Measurements from ENCODE around the gene CHRNB1.

Gene CHRNB1

DNA sequence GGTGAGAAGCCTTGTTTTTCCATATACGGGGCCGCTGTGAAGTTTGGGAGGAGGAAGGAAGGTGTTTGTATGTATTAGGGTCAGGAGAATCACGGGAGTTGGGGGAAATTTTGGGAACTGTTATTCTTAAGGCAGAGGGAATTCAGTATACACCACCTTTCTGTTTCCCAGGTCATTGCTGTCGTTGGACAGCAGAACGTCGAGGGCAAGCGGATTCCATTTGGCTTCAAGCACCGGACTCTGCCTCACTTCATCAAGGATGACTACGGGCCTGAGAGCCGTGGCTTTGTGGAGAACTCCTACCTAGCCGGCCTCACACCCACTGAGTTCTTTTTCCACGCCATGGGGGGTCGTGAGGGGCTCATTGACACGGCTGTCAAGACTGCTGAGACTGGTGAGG lies 56.9 kb downstream of the CHRNB1 start:
- peaks cover 37% of the 10 kb centered on the region; the same call in 1 of the 2 replicates for H3K79me2 ChIP-seq (ENCODE audit: insufficient read depth, low read length)
- TF ChIP-seq EZH2phosphoT487 (IDR thresholded peaks at IDR 0.05; ENCODE audit: borderline replicate concordance), result no peak
- TF ChIP-seq, protein P1, sequence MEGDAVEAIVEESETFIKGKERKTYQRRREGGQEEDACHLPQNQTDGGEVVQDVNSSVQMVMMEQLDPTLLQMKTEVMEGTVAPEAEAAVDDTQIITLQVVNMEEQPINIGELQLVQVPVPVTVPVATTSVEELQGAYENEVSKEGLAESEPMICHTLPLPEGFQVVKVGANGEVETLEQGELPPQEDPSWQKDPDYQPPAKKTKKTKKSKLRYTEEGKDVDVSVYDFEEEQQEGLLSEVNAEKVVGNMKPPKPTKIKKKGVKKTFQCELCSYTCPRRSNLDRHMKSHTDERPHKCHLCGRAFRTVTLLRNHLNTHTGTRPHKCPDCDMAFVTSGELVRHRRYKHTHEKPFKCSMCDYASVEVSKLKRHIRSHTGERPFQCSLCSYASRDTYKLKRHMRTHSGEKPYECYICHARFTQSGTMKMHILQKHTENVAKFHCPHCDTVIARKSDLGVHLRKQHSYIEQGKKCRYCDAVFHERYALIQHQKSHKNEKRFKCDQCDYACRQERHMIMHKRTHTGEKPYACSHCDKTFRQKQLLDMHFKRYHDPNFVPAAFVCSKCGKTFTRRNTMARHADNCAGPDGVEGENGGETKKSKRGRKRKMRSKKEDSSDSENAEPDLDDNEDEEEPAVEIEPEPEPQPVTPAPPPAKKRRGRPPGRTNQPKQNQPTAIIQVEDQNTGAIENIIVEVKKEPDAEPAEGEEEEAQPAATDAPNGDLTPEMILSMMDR (conservative IDR thresholded peaks at IDR 0.05; ENCODE audit: low read length), result no peak
- no peaks in the 10 kb centered on the region for H3K9me3 ChIP-seq (ENCODE audit: insufficient read depth, low read depth, low read length)
- H3K4me3 ChIP-seq (ENCODE audit: low read length, poor library complexity, severe bottlenecking), result no peak overlapping the region
- no peak overlapping the region for H3K9ac ChIP-seq (ENCODE audit: low read depth, low read length, poor library complexity, severe bottlenecking)
- no peaks in the 10 kb centered on the region for H3K27me3 ChIP-seq (ENCODE audit: insufficient read depth, low read length, poor library complexity, severe bottlenecking)
- peaks cover 58% of the 10 kb centered on the region for H4K20me1 ChIP-seq (ENCODE audit: insufficient read depth, low read length, poor library complexity, severe bottlenecking)
- H3F3A ChIP-seq (ENCODE audit: low read depth), result no peaks in the 10 kb centered on the region
- H3K4me1 ChIP-seq (ENCODE audit: insufficient read depth, low read length, poor library complexity, severe bottlenecking), result no peaks in the 10 kb centered on the region
- no peak overlapping the region for H3K4me2 ChIP-seq (ENCODE audit: low read depth, low read length, poor library complexity, severe bottlenecking)
- H3K9me2 ChIP-seq (replicated peaks; ENCODE audit: low read depth, low read length), result no peaks in the 10 kb centered on the region
- H2AFZ ChIP-seq (ENCODE audit: low read length), result no peak overlapping the region
- H3K36me3 ChIP-seq (ENCODE audit: insufficient read depth, low read length), result peaks cover 96% of the 10 kb centered on the region

DNA sequence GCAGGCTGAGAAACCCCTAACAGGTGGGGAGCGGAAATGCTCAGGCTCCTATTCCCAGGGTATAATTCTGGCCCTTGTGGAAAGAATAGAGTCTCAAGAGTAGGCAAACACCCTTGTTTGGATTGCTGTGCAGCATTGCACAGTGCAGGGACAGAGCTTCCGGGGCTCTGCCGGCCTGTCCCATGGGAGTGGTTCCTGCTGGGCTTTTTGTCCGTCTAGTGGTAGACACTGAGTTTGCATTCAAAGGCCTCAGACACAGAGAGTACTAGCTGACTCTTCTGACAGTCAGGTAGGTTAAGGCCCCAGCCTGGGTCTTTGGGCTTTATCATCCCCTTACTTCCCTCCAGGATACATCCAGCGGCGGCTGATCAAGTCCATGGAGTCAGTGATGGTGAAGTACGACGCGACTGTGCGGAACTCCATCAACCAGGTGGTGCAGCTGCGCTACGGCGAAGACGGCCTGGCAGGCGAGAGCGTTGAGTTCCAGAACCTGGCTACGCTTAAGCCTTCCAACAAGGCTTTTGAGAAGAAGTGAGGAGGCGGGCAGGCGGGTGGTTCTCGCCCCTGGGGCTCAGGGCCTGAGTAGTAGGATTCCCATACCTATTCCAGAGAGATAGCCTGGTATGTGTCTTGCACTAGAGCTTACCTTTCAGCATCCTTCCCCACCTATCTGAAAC lies 57.4 kb downstream of the CHRNB1 start:
- Histone ChIP-seq H3K4me1 (ENCODE audit: insufficient read depth, low read length, poor library complexity, severe bottlenecking) (no peaks in the 10 kb centered on the region), H4K20me1 (ENCODE audit: insufficient read depth, low read length, poor library complexity, severe bottlenecking) (peaks cover 56% of the 10 kb centered on the region), H3F3A (ENCODE audit: low read depth) (no peaks in the 10 kb centered on the region), H3K36me3 (ENCODE audit: insufficient read depth, low read length) (peaks cover 96% of the 10 kb centered on the region), H3K27me3 (ENCODE audit: insufficient read depth, low read length, poor library complexity, severe bottlenecking) (no peaks in the 10 kb centered on the region), H3K4me2 (ENCODE audit: low read depth, low read length, poor library complexity, severe bottlenecking) (no peak overlapping the region), H3K9ac (ENCODE audit: low read depth, low read length, poor library complexity, severe bottlenecking) (no peak overlapping the region), H3K79me2 (ENCODE audit: insufficient read depth, low read length) (peaks cover 31% of the 10 kb centered on the region; the same call in 1 of the 2 replicates), H3K4me3 (ENCODE audit: low read length, poor library complexity, severe bottlenecking) (no peak overlapping the region), H2AFZ (ENCODE audit: low read length) (no peak overlapping the region), H3K9me2 (replicated peaks; ENCODE audit: low read depth, low read length) (no peaks in the 10 kb centered on the region), H3K9me3 (ENCODE audit: insufficient read depth, low read depth, low read length) (no peaks in the 10 kb centered on the region)
- TF ChIP-seq EZH2phosphoT487 (IDR thresholded peaks at IDR 0.05; ENCODE audit: borderline replicate concordance), result no peak
- TF ChIP-seq, protein P1 (conservative IDR thresholded peaks at IDR 0.05; ENCODE audit: low read length), result no peak

DNA sequence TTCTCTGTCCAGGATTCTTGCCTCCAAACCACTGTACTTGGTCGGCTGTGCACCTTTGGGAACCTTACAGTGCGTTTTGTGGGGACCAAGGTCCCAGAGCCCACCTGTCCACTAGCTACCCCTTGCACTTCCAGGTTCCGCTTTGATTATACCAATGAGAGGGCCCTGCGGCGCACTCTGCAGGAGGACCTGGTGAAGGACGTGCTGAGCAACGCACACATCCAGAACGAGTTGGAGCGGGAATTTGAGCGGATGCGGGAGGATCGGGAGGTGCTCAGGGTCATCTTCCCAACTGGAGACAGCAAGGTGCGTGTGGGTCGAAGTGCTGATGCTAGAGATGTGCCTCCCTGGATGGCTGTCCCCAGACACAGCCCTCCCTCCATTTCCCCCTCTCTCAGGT lies 58.1 kb downstream of the CHRNB1 start:
- Histone ChIP-seq H3K9me2 (replicated peaks; ENCODE audit: low read depth, low read length) (no peaks in the 10 kb centered on the region), H3K79me2 (ENCODE audit: insufficient read depth, low read length) (peaks cover 25% of the 10 kb centered on the region; the same call in 1 of the 2 replicates), H3K27me3 (ENCODE audit: insufficient read depth, low read length, poor library complexity, severe bottlenecking) (no peaks in the 10 kb centered on the region), H3F3A (ENCODE audit: low read depth) (no peaks in the 10 kb centered on the region), H2AFZ (ENCODE audit: low read length) (no peak overlapping the region), H3K4me3 (ENCODE audit: low read length, poor library complexity, severe bottlenecking) (no peak overlapping the region), H3K9me3 (ENCODE audit: insufficient read depth, low read depth, low read length) (no peaks in the 10 kb centered on the region), H3K4me1 (ENCODE audit: insufficient read depth, low read length, poor library complexity, severe bottlenecking) (no peaks in the 10 kb centered on the region), H3K4me2 (ENCODE audit: low read depth, low read length, poor library complexity, severe bottlenecking) (no peak overlapping the region), H4K20me1 (ENCODE audit: insufficient read depth, low read length, poor library complexity, severe bottlenecking) (peaks cover 52% of the 10 kb centered on the region), H3K36me3 (ENCODE audit: insufficient read depth, low read length) (peaks cover 96% of the 10 kb centered on the region), H3K9ac (ENCODE audit: low read depth, low read length, poor library complexity, severe bottlenecking) (no peak overlapping the region)
- no peak for TF ChIP-seq EZH2phosphoT487 (IDR thresholded peaks at IDR 0.05; ENCODE audit: borderline replicate concordance)
- TF ChIP-seq, protein P1 (conservative IDR thresholded peaks at IDR 0.05; ENCODE audit: low read length), result peak; percentile 55
